GM23248 (cell line): ENCODE results near the gene GPD2. TPM values are rescaled to one million over a fixed set of nuclear protein-coding genes. Genes with fewer than 3 reads are reported as not detected.

Experiments used
- DNase-seq: peaks from one replicate; pipeline ENCODE4 v3.0.0-alpha.2; 2015
- H2AFZ ChIP-seq: fragments of 200-600 bp; sonication (generic); 2 replicates; pipeline ENCODE4 v1.6.1; 2016; ENCODE audit warnings: antibody characterized with exemption
- H3F3A ChIP-seq: fragments of 200-600 bp; sonication (generic); 2 replicates; pipeline ENCODE4 v1.6.1; 2016; ENCODE audit warnings: mild to moderate bottlenecking, antibody characterized with exemption, mixed run types; ENCODE audit not compliant: insufficient read depth
- H3K27ac ChIP-seq: fragments of 200-600 bp; sonication (generic); 2 replicates; pipeline ENCODE4 v1.5.1; 2016; ENCODE audit warnings: mild to moderate bottlenecking
- H3K27me3 ChIP-seq: fragments of 200-600 bp; sonication (generic); replicated peaks from 2 replicates; pipeline ENCODE4 v1.6.1; 2016; ENCODE audit warnings: mild to moderate bottlenecking; ENCODE audit not compliant: insufficient read depth
- H3K36me3 ChIP-seq: fragments of 200-600 bp; sonication (generic); 2 replicates; pipeline ENCODE4 v1.6.1; 2016; ENCODE audit warnings: low read depth, mild to moderate bottlenecking
- H3K4me1 ChIP-seq: fragments of 200-600 bp; sonication (generic); 2 replicates; pipeline ENCODE4 v1.6.1; 2016; ENCODE audit warnings: mild to moderate bottlenecking; ENCODE audit not compliant: insufficient read depth
- H3K4me2 ChIP-seq: fragments of 200-600 bp; sonication (generic); one replicate; pipeline ENCODE4 v1.6.1; 2016; ENCODE audit warnings: mild to moderate bottlenecking; ENCODE audit not compliant: unreplicated experiment
- H3K4me3 ChIP-seq: fragments of 200-600 bp; sonication (generic); 2 replicates; pipeline ENCODE4 v1.5.1; 2016; ENCODE audit warnings: mild to moderate bottlenecking
- H3K79me2 ChIP-seq: fragments of 200-600 bp; sonication (generic); 2 replicates; pipeline ENCODE4 v1.6.1; 2016; ENCODE audit warnings: mild to moderate bottlenecking; ENCODE audit not compliant: insufficient read depth
- H3K9ac ChIP-seq: fragments of 200-600 bp; sonication (generic); 2 replicates; pipeline ENCODE4 v1.6.1; 2016; ENCODE audit warnings: mild to moderate bottlenecking
- H3K9me2 ChIP-seq: fragments of 200-600 bp; sonication (generic); 2 replicates; pipeline ENCODE4 v1.6.1; 2016; ENCODE audit warnings: mixed run types, mild to moderate bottlenecking, moderate library complexity; ENCODE audit not compliant: insufficient read depth
- H3K9me3 ChIP-seq: fragments of 200-600 bp; sonication (generic); one replicate; pipeline ENCODE4 v1.6.1; 2017; ENCODE audit warnings: low read depth
- H4K20me1 ChIP-seq: fragments of 200-600 bp; sonication (generic); 2 replicates; pipeline ENCODE4 v1.6.0; 2016; ENCODE audit not compliant: insufficient read depth
- EZH2 ChIP-seq: fragments of 200-600 bp; sonication (generic); IDR thresholded peaks from 2 replicates; pipeline ENCODE4 v1.6.1; 2018; ENCODE audit warnings: antibody characterized with exemption, mild to moderate bottlenecking; ENCODE audit not compliant: insufficient read depth, poor library complexity, severe bottlenecking
- EZH2phosphoT487 ChIP-seq: fragments of 200-600 bp; sonication (generic); IDR thresholded peaks from 2 replicates; pipeline ENCODE4 v1.6.1; 2018; ENCODE audit warnings: antibody characterized with exemption, moderate library complexity, mild to moderate bottlenecking, low read depth; ENCODE audit not compliant: insufficient read depth
- WGBS, 2 experiments: methylation state at CpG; one replicate each; pipeline ENCODE4 v1.1.6; 2015 to 2017; ENCODE audit warnings: low lambda C conversion rate in 2 of 2, low coverage in 1 of 2; ENCODE audit errors: missing lambda C conversion rate in 2 of 2; 5-methylcytosine and 5-hydroxymethylcytosine counted together
- in situ Hi-C: fragments of 300-500 bp; cut with MboI; formaldehyde crosslinking; loops from 2 replicates; pipeline ENCODE4 v1.15.0; 2020
- polyA plus RNA-seq: library from polyadenylated mRNA; unstranded; fragments of >200 nt; fragmentation: Nextera tagmentation; extraction: Ambion mirVana; gene quantifications from 2 replicates; pipeline ENCODE4 v1.2.1, GENCODE V29; 2016
- total RNA-seq: library from RNA; depleted of rRNA; stranded (reverse); fragments of >200 nt; shearing (Covaris generic); gene quantifications from 2 replicates; pipeline ENCODE4 v1.2.3, GENCODE V29; 2014

GPD2 gene
- total and polyA plus RNA-seq, 2 experiments from 2014 or later: 16.1 to 37.7 TPM

DNA sequence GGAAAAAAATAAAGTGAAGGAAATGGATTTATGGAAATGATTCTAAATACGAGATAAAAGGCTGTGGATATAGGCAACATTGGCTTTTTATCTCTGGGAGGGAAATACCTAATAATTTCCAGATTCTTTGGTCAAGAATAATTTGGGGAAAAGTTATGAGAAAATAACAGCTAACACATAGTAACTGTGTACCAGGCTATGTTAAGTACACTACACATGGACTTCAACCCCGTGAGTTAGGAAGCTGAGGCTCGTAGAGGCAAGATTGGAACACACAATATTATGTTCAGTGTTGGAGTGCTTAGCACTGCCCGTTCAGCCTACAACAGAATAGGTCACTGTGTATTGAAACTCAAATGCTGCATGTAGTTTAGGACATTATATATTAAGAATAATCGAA is 34.3 kb upstream of the GPD2 start:
- Histone ChIP-seq H4K20me1 (no peaks in the 10 kb centered on the region), H3K4me1 (no peaks in the 10 kb centered on the region), H3K27ac (no peak overlapping the region), H3K9me2 (no peaks in the 10 kb centered on the region), H3K4me2 (no peak overlapping the region), H2AFZ (no peak overlapping the region), H3K36me3 (no peaks in the 10 kb centered on the region), H3K9me3 (no peaks in the 10 kb centered on the region), H3F3A (peaks cover 21% of the 10 kb centered on the region), H3K4me3 (no peak overlapping the region), H3K79me2 (no peaks in the 10 kb centered on the region), H3K9ac (no peak overlapping the region), H3K27me3 (no peaks in the 10 kb centered on the region)
- TF ChIP-seq EZH2 (no peak), EZH2phosphoT487 (no peak)
- DNase-seq: no peak
- in situ Hi-C loops: no loop called here
- 61 to 68% methylated on average over 5 of the region's 5 CpGs for WGBS, 2 experiments

DNA sequence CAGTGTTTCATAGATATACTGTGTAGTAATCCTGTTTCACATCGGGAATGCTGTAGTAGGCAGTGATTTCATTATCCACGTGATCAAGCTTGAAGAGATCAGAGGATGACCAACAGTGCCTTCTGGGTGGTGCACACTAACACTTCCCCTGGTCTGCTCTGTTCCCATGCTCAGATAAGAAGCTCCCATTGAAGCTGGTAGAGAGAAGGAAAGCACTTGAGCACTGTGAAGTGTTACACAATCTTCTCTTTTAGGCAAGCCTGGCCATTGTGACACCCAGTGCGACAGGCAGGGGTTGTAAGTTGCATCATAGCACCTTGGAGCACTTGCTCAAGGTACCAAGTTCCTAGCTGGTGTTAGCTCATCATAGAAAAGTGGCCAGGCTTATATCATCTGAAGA is 30.6 kb upstream of the GPD2 start:
- Histone ChIP-seq H2AFZ (peak overlapping the region; percentile 4; the same call in 1 of the 2 replicates), H4K20me1 (no peaks in the 10 kb centered on the region), H3K4me2 (no peak overlapping the region), H3K4me1 (no peaks in the 10 kb centered on the region), H3K9ac (no peak overlapping the region), H3K4me3 (no peak overlapping the region), H3K36me3 (no peaks in the 10 kb centered on the region), H3K27ac (no peak overlapping the region), H3K9me3 (no peaks in the 10 kb centered on the region), H3K79me2 (no peaks in the 10 kb centered on the region), H3K9me2 (no peaks in the 10 kb centered on the region), H3F3A (peaks cover 3% of the 10 kb centered on the region; the same call in 1 of the 2 replicates), H3K27me3 (no peaks in the 10 kb centered on the region)
- TF ChIP-seq EZH2 (no peak), EZH2phosphoT487 (no peak)
- in situ Hi-C loops: no loop called here
- 33% methylated on average over 3 of the region's 3 CpGs for WGBS, 2 experiments
- peak; percentile 79 for DNase-seq

DNA sequence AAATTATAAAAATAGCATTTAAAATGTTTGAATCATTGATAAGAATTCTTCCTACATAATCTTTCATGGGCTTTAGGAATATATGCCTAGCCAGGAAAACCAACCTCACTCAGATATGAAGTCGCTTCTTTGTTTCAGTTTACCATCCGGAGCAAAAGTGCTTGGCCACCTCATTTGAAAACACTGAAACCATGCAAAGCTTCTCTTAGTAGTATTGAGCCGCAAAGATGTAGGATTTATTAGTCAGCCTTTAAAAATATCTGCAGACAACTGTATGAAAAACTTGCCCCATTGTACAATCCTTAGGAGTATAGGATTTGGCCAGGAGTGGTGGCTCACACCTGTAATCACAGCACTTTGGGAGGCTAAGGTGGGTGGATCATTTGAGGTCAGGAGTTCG is 24.3 kb upstream of the GPD2 start:
- TF ChIP-seq EZH2phosphoT487: no peak
- TF ChIP-seq EZH2: no peak
- H3K27me3 ChIP-seq: no peaks in the 10 kb centered on the region
- H3K9me2 ChIP-seq: no peaks in the 10 kb centered on the region
- no peak overlapping the region for H3K27ac ChIP-seq
- H2AFZ ChIP-seq: no peak overlapping the region
- H3K36me3 ChIP-seq: no peaks in the 10 kb centered on the region
- H3K4me3 ChIP-seq: no peak overlapping the region
- H3K9ac ChIP-seq: no peak overlapping the region
- H3F3A ChIP-seq: no peaks in the 10 kb centered on the region
- 71 to 73% methylated on average over 4 of the region's 4 CpGs for WGBS, 2 experiments
- in situ Hi-C loops: no loop called here
- no peaks in the 10 kb centered on the region for H3K4me1 ChIP-seq
- no peaks in the 10 kb centered on the region for H4K20me1 ChIP-seq
- H3K9me3 ChIP-seq: no peaks in the 10 kb centered on the region
- DNase-seq: no peak
- no peak overlapping the region for H3K4me2 ChIP-seq
- H3K79me2 ChIP-seq: no peaks in the 10 kb centered on the region

DNA sequence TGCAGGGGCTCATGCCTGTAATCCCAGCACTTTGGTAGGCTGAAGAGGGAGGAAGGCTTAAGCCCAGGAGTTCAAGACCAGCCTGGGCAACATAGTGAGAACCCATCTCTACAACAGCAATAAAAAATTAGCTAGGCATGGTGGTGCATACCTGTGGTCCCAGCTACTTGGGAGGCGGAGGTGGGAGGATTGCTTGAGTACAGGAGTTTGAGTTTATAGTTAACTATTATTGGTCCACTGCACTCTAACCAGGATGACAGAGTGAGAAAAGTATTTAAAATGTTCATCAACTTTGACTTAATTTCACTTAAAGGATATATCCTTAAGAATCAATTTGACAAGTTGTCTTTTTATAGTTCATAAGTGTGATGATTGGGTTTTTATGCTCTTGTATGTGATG is 14.3 kb upstream of the GPD2 start:
- H3K27ac ChIP-seq: no peak overlapping the region
- in situ Hi-C loops: no loop called here
- no peak overlapping the region for H3K4me2 ChIP-seq
- no peaks in the 10 kb centered on the region for H3K36me3 ChIP-seq
- H3K9me2 ChIP-seq: no peaks in the 10 kb centered on the region
- no peak overlapping the region for H2AFZ ChIP-seq
- H4K20me1 ChIP-seq: no peaks in the 10 kb centered on the region
- no peaks in the 10 kb centered on the region for H3K9me3 ChIP-seq
- no peak for TF ChIP-seq EZH2
- TF ChIP-seq EZH2phosphoT487: no peak
- WGBS, 2 experiments: 70 to 79% methylated on average over 1 of the region's 1 CpG
- H3K4me1 ChIP-seq: no peaks in the 10 kb centered on the region
- no peaks in the 10 kb centered on the region for H3K79me2 ChIP-seq
- no peaks in the 10 kb centered on the region for H3F3A ChIP-seq
- DNase-seq: no peak
- no peak overlapping the region for H3K9ac ChIP-seq
- no peaks in the 10 kb centered on the region for H3K27me3 ChIP-seq
- H3K4me3 ChIP-seq: no peak overlapping the region

DNA sequence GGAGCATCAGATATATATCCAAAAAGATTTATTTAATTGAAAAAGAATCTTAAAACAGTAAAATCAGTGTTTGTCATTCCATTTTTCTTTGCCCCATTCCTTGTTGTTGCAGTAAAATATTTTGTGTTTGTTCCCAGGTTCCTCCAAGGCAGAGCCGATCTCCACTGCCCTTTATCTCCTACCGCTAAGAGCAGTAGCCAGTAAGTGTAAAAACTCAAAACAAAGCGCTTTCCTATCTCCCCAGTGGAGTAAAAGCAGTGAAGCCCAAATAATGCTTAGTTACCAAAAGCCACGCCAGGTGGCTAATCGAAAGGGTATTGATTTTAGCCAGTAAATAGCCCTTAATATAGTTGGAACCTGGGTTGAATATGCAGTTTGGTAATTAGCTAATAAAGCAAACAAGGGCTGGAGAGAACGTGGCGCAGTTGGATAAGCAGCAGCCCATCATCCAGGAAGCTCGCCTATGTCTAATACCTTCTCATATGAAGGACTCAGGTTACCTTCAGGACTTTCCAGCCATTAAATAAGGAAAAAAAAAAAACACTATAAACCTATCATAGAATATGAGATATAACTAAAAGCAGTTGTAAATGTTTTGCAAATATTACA is 12.4 kb upstream of the GPD2 start:
- H2AFZ ChIP-seq: no peak overlapping the region
- 80 to 81% methylated on average over 8 of the region's 8 CpGs for WGBS, 2 experiments
- H3K27me3 ChIP-seq: no peaks in the 10 kb centered on the region
- H3K27ac ChIP-seq: no peak overlapping the region
- no peak for DNase-seq
- no peak overlapping the region for H3K4me3 ChIP-seq
- H3K4me1 ChIP-seq: no peaks in the 10 kb centered on the region
- no peak overlapping the region for H3K4me2 ChIP-seq
- TF ChIP-seq EZH2phosphoT487 (no peak), EZH2 (no peak)
- no peaks in the 10 kb centered on the region for H3K36me3 ChIP-seq
- in situ Hi-C loops: no loop called here
- no peaks in the 10 kb centered on the region for H4K20me1 ChIP-seq
- H3F3A ChIP-seq: no peaks in the 10 kb centered on the region
- H3K9me2 ChIP-seq: no peaks in the 10 kb centered on the region
- H3K79me2 ChIP-seq: no peaks in the 10 kb centered on the region
- no peak overlapping the region for H3K9ac ChIP-seq
- H3K9me3 ChIP-seq: no peaks in the 10 kb centered on the region
